Omental fat pad (tissue), 4 donors: ENCODE data around the gene PET100. TPM values are rescaled to one million over a fixed set of nuclear protein-coding genes. Genes with fewer than 3 reads are reported as not detected.

Experiments used
- ATAC-seq: fragments of 150-250 bp; one replicate; pipeline ENCODE4 v1.9.1; 2016; ENCODE audit warnings: mild to moderate bottlenecking, moderate library complexity; ENCODE audit not compliant: low FRiP score
- DNase-seq: peaks from one replicate; pipeline ENCODE4 v3.0.0-alpha.2; 2019; ENCODE audit warnings: low spot score
- CTCF ChIP-seq, 3 donors: fragments of 450-650 bp; IDR thresholded peaks; one replicate each; pipeline ENCODE4 v1.5.1; 2016 to 2017; ENCODE audit warnings: antibody characterized with exemption in 3 of 3, mild to moderate bottlenecking in 3 of 3, moderate library complexity in 2 of 3
- total RNA-seq, 4 donors: library from RNA; depleted of rRNA; stranded (reverse); fragments of >200 nt; gene quantifications; one replicate each; pipeline ENCODE4 v1.1.0, GENCODE V29; 2016

PET100 gene
- total RNA-seq, 4 donors from 2014 or later, result 11.2 to 22.8 (median 17.0) TPM

- ATAC-seq (no peak), DNase-seq (no peak)
- no peak for TF ChIP-seq CTCF (IDR thresholded peaks at IDR 0.05)
Measured at GRCh38 chr19:7612282-7613274, 17.0 kb upstream of the PET100 start.

GRCh38 chr19:7614859-7615741, 14.5 kb upstream of the PET100 start:
- no peak for DNase-seq
- no peak for ATAC-seq
- no peak for TF ChIP-seq CTCF (IDR thresholded peaks at IDR 0.05)

- TF ChIP-seq CTCF (IDR thresholded peaks at IDR 0.05), result no peak
- ATAC-seq (no peak), DNase-seq (no peak)
Measured at GRCh38 chr19:7617172-7617571, 12.4 kb upstream of the PET100 start.

GRCh38 chr19:7617735-7618134, 11.9 kb upstream of the PET100 start:
- DNase-seq, result no peak
- no peak for ATAC-seq
- TF ChIP-seq CTCF (IDR thresholded peaks at IDR 0.05), result no peak

GRCh38 chr19:7618348-7618747, 11.2 kb upstream of the PET100 start:
- ATAC-seq, result no peak

More at GRCh38 chr19:7618348-7618747, 11.2 kb upstream of the PET100 start:
- DNase-seq, result no peak
- no peak for TF ChIP-seq CTCF (IDR thresholded peaks at IDR 0.05)
